MM.1S (cell line): ENCODE data around the gene EPG5.

Experiments used
- EZH2 ChIP-seq: fragments of 300-600 bp; sonication (generic); optimal IDR thresholded peaks from 2 replicates; pipeline ENCODE3; 2017; ENCODE audit warnings: low read depth, mild to moderate bottlenecking, antibody characterized with exemption, low read length, mixed read lengths
- EZH2phosphoT487 ChIP-seq: fragments of 300-600 bp; sonication (generic); IDR thresholded peaks from 2 replicates; pipeline ENCODE4 v1.6.1; 2018; ENCODE audit warnings: antibody characterized with exemption, low read length
- TF ChIP-seq, protein P1 (sequence below): fragments of 300-600 bp; sonication (generic); IDR thresholded peaks from 2 replicates; pipeline ENCODE4 v1.5.1; 2016; ENCODE audit warnings: antibody characterized with exemption, low read length, mixed read lengths

DNA sequence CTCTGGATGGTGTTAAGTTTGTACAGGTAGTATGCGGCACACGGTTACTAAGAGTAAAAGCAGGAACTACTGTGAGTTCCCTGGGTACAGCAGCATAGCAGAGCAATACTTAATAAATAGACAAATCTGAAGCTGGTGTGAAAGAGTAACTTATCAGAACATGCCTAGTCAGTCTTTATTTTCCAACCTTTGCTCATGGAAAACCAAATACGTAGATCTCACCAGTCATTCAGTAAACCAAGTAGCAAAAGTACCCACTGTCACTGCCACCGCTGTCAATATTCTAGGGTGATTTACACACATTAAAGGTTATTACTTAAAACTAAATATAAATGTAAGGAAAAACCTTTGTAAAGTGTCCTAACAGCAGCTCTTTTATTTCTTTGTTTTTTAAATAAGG, 106.6 kb downstream of the EPG5 start:
- TF ChIP-seq, protein P1, sequence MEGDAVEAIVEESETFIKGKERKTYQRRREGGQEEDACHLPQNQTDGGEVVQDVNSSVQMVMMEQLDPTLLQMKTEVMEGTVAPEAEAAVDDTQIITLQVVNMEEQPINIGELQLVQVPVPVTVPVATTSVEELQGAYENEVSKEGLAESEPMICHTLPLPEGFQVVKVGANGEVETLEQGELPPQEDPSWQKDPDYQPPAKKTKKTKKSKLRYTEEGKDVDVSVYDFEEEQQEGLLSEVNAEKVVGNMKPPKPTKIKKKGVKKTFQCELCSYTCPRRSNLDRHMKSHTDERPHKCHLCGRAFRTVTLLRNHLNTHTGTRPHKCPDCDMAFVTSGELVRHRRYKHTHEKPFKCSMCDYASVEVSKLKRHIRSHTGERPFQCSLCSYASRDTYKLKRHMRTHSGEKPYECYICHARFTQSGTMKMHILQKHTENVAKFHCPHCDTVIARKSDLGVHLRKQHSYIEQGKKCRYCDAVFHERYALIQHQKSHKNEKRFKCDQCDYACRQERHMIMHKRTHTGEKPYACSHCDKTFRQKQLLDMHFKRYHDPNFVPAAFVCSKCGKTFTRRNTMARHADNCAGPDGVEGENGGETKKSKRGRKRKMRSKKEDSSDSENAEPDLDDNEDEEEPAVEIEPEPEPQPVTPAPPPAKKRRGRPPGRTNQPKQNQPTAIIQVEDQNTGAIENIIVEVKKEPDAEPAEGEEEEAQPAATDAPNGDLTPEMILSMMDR, result no peak
- no peak for TF ChIP-seq EZH2phosphoT487
- TF ChIP-seq EZH2, result no peak
